SK-N-SH (cell line): ENCODE results near the gene PRICKLE4. TPM values are rescaled to one million over a fixed set of nuclear protein-coding genes. Genes with fewer than 3 reads are reported as not detected.

Source experiments
- CTCF ChIA-PET: fragments of 300-600, 350-600 bp; formaldehyde crosslinking; extraction: SDS; loops from one replicate; lab custom pipeline; 2021; lab: Yijun Ruan, JAX
- POLR2A ChIA-PET: fragments of 350-600 bp; sonication (Branson Sonifier 250); formaldehyde crosslinking; extraction: SDS; loops from one replicate; lab custom pipeline; 2020; ENCODE audit warnings: antibody characterized with exemption, inconsistent platforms; lab: Yijun Ruan, JAX
- DNase-seq: peaks from one replicate; pipeline ENCODE4 v3.0.0; 2012
- H2AFZ ChIP-seq: fragments of 200-600 bp; sonication (generic); 2 replicates; pipeline ENCODE4 v1.8.1; 2016; ENCODE audit warnings: antibody characterized with exemption, mild to moderate bottlenecking, low read depth
- H3F3A ChIP-seq: fragments of 200-600 bp; sonication (generic); replicated peaks from 2 replicates; pipeline ENCODE3; 2016; ENCODE audit warnings: antibody characterized with exemption, mild to moderate bottlenecking; ENCODE audit not compliant: insufficient read depth
- H3K27ac ChIP-seq, 2 experiments: fragments of 200-500 bp in 1 of 2; fragments of 200-600 bp in 1 of 2; sonication (Bioruptor generic) in 1 of 2; sonication (generic), shearing (Covaris generic) in 1 of 2; 2 replicates each; pipeline versions ENCODE4 v1.5.1 to v1.6.1; 2014 to 2016; ENCODE audit warnings: low read depth in 2 of 2, inconsistent platforms in 1 of 2, low read length in 1 of 2, mild to moderate bottlenecking in 1 of 2, mixed read lengths in 1 of 2
- H3K27me3 ChIP-seq: fragments of 200-600 bp; sonication (generic), shearing (Covaris generic); 2 replicates; pipeline ENCODE4 v1.6.1; 2016; ENCODE audit warnings: mixed run types; ENCODE audit not compliant: insufficient read depth
- H3K36me3 ChIP-seq, 2 experiments: fragments of 200-500 bp in 1 of 2; fragments of 200-600 bp in 1 of 2; sonication (Bioruptor generic) in 1 of 2; sonication (generic) in 1 of 2; replicated peaks in 1 of 2; 2 replicates each; pipeline versions ENCODE3 to v1.5.1; 2014 to 2016; ENCODE audit warnings: low read length in 1 of 2, mild to moderate bottlenecking in 1 of 2; ENCODE audit not compliant: insufficient read depth in 2 of 2, control insufficient read depth in 1 of 2
- H3K4me1 ChIP-seq, 2 experiments: fragments of 200-500 bp in 1 of 2; fragments of 200-600 bp in 1 of 2; sonication (Bioruptor generic) in 1 of 2; sonication (generic), shearing (Covaris generic) in 1 of 2; 2 replicates each; pipeline versions ENCODE4 v1.5.1 to v1.6.1; 2014 to 2016; ENCODE audit warnings: low read depth in 1 of 2, low read length in 1 of 2, mixed run types in 1 of 2; ENCODE audit not compliant: insufficient read depth in 2 of 2, control insufficient read depth in 1 of 2
- H3K4me2 ChIP-seq: fragments of 200-600 bp; sonication (generic), shearing (Covaris generic); 2 replicates; pipeline ENCODE4 v1.6.1; 2017; ENCODE audit warnings: mixed run types
- H3K4me3 ChIP-seq, 2 experiments: fragments of 200-500 bp in 1 of 2; fragments of 200-600 bp in 1 of 2; sonication (Bioruptor generic) in 1 of 2; sonication (generic), shearing (Covaris generic) in 1 of 2; 2 replicates each; pipeline versions ENCODE4 v1.5.1 to v1.8.1; 2014 to 2016; ENCODE audit warnings: low read depth in 2 of 2, inconsistent platforms in 1 of 2, low read length in 1 of 2, mild to moderate bottlenecking in 1 of 2, mixed read lengths in 1 of 2, moderate library complexity in 1 of 2
- H3K79me2 ChIP-seq: fragments of 200-600 bp; sonication (generic); 2 replicates; pipeline ENCODE4 v1.8.1; 2017; ENCODE audit warnings: mild to moderate bottlenecking; ENCODE audit not compliant: insufficient read depth
- H3K9ac ChIP-seq: fragments of 200-600 bp; sonication (generic); 2 replicates; pipeline ENCODE4 v1.6.1; 2017; ENCODE audit warnings: mixed run types
- H3K9me2 ChIP-seq: fragments of 200-600 bp; sonication (generic); 2 replicates; pipeline ENCODE4 v1.6.1; 2017; ENCODE audit warnings: mixed run types
- H3K9me3 ChIP-seq: fragments of 200-600 bp; sonication (generic); 2 replicates; pipeline ENCODE4 v1.6.1; 2017; ENCODE audit warnings: mixed run types, mild to moderate bottlenecking, moderate library complexity
- H4K20me1 ChIP-seq: fragments of 200-600 bp; sonication (generic); 2 replicates; pipeline ENCODE4 v1.6.1; 2017; ENCODE audit warnings: mild to moderate bottlenecking, mixed run types; ENCODE audit not compliant: insufficient read depth
- ELF1 ChIP-seq: IDR thresholded peaks from 2 replicates; pipeline ENCODE4 v1.4.0; 2012
- EP300 ChIP-seq, 2 experiments: IDR thresholded peaks; 2 replicates each; pipeline versions ENCODE4 v1.4.0 to v1.6.1; 2012; ENCODE audit warnings: borderline replicate concordance in 1 of 2, low read depth in 1 of 2, low read length in 1 of 2
- FOSL2 ChIP-seq: IDR thresholded peaks from 2 replicates; pipeline ENCODE4 v1.4.0; 2012; ENCODE audit warnings: low read depth, mild to moderate bottlenecking, moderate library complexity, borderline replicate concordance
- FOXM1 ChIP-seq: IDR thresholded peaks from 2 replicates; pipeline ENCODE4 v1.4.0; 2012; ENCODE audit warnings: low read depth, mild to moderate bottlenecking
- GATA2 ChIP-seq: sonication (generic); formaldehyde crosslinking; IDR thresholded peaks from 2 replicates; pipeline ENCODE4 v1.5.0; 2020; ENCODE audit warnings: mild to moderate bottlenecking, missing genetic modification reagents
- MEF2A ChIP-seq: IDR thresholded peaks from 2 replicates; pipeline ENCODE4 v1.4.0; 2012; ENCODE audit warnings: low read depth, borderline replicate concordance
- MXI1 ChIP-seq: IDR thresholded peaks from 2 replicates; pipeline ENCODE4 v1.6.1; 2012; ENCODE audit warnings: mild to moderate bottlenecking, low read depth, low read length, improper control_type of control experiment
- POLR2AphosphoS5 ChIP-seq: IDR thresholded peaks from 2 replicates; pipeline ENCODE4 v1.6.1; 2012; ENCODE audit warnings: low read depth, low read length
- RCOR1 ChIP-seq: fragments of 150-350 bp; IDR thresholded peaks from 2 replicates; pipeline ENCODE4 v1.6.1; 2017; ENCODE audit warnings: antibody characterized with exemption, low read length
- RXRA ChIP-seq: IDR thresholded peaks from 2 replicates; pipeline ENCODE4 v1.4.0; 2012; ENCODE audit warnings: low read depth, mild to moderate bottlenecking, borderline replicate concordance
- SIN3A ChIP-seq: IDR thresholded peaks from 2 replicates; pipeline ENCODE4 v1.6.1; 2012; ENCODE audit warnings: low read depth, mild to moderate bottlenecking, low read length, moderate library complexity, borderline replicate concordance
- TAF1 ChIP-seq: IDR thresholded peaks from 2 replicates; pipeline ENCODE4 v1.6.1; 2012; ENCODE audit warnings: low read depth, mild to moderate bottlenecking, low read length, moderate library complexity, borderline replicate concordance
- TEAD4 ChIP-seq: IDR thresholded peaks from 2 replicates; pipeline ENCODE4 v1.4.0; 2012; ENCODE audit warnings: mild to moderate bottlenecking, borderline replicate concordance; ENCODE audit not compliant: insufficient read depth
- WGBS: methylation state at CpG from one replicate; pipeline ENCODE4 v1.1.6; 2017; ENCODE audit warnings: low lambda C conversion rate; 5-methylcytosine and 5-hydroxymethylcytosine counted together
- polyA plus RNA-seq, 3 experiments: library from polyadenylated mRNA; depleted of rRNA; stranded (reverse); fragments of >200 nt; gene quantifications; 2 replicates each; pipeline ENCODE4 v1.2.3, GENCODE V29; 2012
- TF ChIP-seq, protein P1 (sequence below): IDR thresholded peaks from 2 replicates; pipeline ENCODE4 v1.4.0; 2012; ENCODE audit warnings: low read depth, borderline replicate concordance
- TF ChIP-seq, protein P2 (sequence below): IDR thresholded peaks from 2 replicates; pipeline ENCODE4 v1.4.0; 2012; ENCODE audit warnings: low read depth

Gene PRICKLE4
- polyA plus RNA-seq, 1 of the 3 experiments (the other 2 are of a cell fraction): 3.9 TPM

DNA sequence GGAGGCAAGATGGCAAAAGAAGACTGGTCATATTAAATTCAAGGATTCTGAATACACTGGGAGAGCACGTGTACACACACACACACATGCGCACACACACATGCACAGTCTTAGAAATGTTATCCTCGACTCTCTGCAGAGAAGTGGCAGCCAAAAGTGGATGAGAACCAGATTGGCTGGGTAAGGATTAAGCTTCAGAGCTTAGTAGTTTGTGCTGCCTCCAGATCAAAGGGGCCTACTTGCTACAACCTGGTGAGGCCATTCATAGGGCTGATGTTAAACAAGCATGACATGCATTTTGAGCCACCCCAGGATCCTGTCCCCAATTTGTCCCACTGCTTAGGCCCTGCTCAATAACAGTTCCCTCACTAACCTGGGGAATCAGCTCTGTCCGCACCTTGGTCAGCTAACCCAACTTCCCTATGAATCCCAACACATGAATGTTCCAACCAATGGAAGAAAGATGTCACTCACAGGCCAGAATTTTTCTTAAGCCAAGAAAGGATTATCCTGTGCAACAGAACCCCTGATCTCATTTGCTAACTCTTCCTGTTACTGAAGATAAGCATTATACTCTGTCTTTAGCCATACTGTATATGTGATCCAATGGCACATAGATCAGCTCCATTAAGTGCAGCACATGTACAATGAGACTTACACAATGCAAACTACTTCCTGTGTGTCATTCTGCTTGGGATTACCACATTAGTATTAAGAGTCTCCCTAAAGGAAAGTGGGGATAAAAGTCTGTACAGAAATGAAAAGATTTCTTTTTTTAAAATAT, 37.9 kb downstream of the PRICKLE4 start:
- H3K27ac ChIP-seq: no peak overlapping the region
- no peak overlapping the region for H3K4me2 ChIP-seq
- ChIA-PET POLR2A (no interaction called here), CTCF (interaction anchor here (1.0 to 1.4 kb wide), 4 partner anchors 31 to 225 kb away, joined by 3 to 5 read pairs (median 3); partner anchors contain the start of gene TOMM6)
- H3K9me2 ChIP-seq: no peaks in the 10 kb centered on the region
- no peak overlapping the region for H3K9ac ChIP-seq
- WGBS: 76% methylated on average over 4 of the region's 4 CpGs
- H4K20me1 ChIP-seq: no peaks in the 10 kb centered on the region
- no peaks in the 10 kb centered on the region for H3K79me2 ChIP-seq
- peaks cover 3% of the 10 kb centered on the region for H3F3A ChIP-seq
- H3K4me1 ChIP-seq: no peaks in the 10 kb centered on the region
- H3K36me3 ChIP-seq: no peaks in the 10 kb centered on the region
- no peak for TF ChIP-seq FOXM1
- TF ChIP-seq GATA2 (CRISPR knock-in tag): no peak
- TF ChIP-seq RXRA: no peak
- no peak for TF ChIP-seq RCOR1
- no peak for TF ChIP-seq EP300 (IDR thresholded peaks at IDR 0.05; ENCODE audit: borderline replicate concordance in 1 of 2, low read depth in 1 of 2, low read length in 1 of 2)
- TF ChIP-seq TAF1: no peak
- no peak for TF ChIP-seq POLR2AphosphoS5
- TF ChIP-seq FOSL2: no peak
- no peak for TF ChIP-seq MXI1
- TF ChIP-seq, all 33 proteins: peak for 0
- DNase-seq: no peak
- H3K4me3 ChIP-seq: no peak overlapping the region
- H2AFZ ChIP-seq: no peak overlapping the region
- no peaks in the 10 kb centered on the region for H3K9me3 ChIP-seq
- no peaks in the 10 kb centered on the region for H3K27me3 ChIP-seq

DNA sequence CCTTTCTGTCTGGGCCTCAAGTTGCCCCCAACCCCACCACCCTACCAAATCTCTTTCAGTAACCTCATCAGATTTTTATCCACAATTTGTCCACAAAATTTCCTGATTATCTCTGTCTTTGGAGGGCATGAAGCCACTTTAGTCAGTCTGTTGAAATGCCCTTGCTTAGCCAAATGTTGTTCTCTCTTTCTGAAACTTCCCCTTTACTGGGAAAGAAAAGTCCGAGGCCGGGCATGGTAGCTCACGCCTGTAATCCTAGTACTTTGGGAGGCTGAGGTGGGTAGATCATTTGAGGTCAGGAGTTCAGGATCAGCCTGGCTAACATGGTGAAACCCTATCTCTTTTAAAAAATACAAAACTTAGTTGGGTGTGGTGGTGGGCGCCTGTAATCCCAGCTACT, 40.7 kb downstream of the PRICKLE4 start:
- H3K9ac ChIP-seq: no peak overlapping the region
- no peaks in the 10 kb centered on the region for H3K79me2 ChIP-seq
- no peaks in the 10 kb centered on the region for H3K36me3 ChIP-seq
- no peak overlapping the region for H3K4me2 ChIP-seq
- H3K4me3 ChIP-seq: no peak overlapping the region
- CTCF ChIA-PET: interaction anchor here (1.7 kb wide), 1 partner anchor 33 kb away, joined by 6 read pairs; the partner anchor contains the start of gene TOMM6
- TF ChIP-seq, protein P1, sequence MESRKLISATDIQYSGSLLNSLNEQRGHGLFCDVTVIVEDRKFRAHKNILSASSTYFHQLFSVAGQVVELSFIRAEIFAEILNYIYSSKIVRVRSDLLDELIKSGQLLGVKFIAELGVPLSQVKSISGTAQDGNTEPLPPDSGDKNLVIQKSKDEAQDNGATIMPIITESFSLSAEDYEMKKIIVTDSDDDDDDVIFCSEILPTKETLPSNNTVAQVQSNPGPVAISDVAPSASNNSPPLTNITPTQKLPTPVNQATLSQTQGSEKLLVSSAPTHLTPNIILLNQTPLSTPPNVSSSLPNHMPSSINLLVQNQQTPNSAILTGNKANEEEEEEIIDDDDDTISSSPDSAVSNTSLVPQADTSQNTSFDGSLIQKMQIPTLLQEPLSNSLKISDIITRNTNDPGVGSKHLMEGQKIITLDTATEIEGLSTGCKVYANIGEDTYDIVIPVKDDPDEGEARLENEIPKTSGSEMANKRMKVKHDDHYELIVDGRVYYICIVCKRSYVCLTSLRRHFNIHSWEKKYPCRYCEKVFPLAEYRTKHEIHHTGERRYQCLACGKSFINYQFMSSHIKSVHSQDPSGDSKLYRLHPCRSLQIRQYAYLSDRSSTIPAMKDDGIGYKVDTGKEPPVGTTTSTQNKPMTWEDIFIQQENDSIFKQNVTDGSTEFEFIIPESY: no peak
- TF ChIP-seq MXI1 (no peak), TEAD4 (no peak), ELF1 (no peak), MEF2A (no peak), SIN3A (no peak)
- TF ChIP-seq, protein P2, sequence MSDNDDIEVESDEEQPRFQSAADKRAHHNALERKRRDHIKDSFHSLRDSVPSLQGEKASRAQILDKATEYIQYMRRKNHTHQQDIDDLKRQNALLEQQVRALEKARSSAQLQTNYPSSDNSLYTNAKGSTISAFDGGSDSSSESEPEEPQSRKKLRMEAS: no peak
- no peaks in the 10 kb centered on the region for H3K9me3 ChIP-seq
- no peaks in the 10 kb centered on the region for H3K9me2 ChIP-seq
- H3K27ac ChIP-seq: no peak overlapping the region
- H3F3A ChIP-seq: peaks cover 7% of the 10 kb centered on the region
- no peak overlapping the region for H2AFZ ChIP-seq
- WGBS: 98% methylated on average over 3 of the region's 4 CpGs
- POLR2A ChIA-PET: no interaction called here
- peaks cover 0 to 7% of the 10 kb centered on the region in 2 experiments; a peak in 1 of 4 replicates for H3K4me1 ChIP-seq
- no peak for DNase-seq
- H4K20me1 ChIP-seq: no peaks in the 10 kb centered on the region
- H3K27me3 ChIP-seq: no peaks in the 10 kb centered on the region
